SK-N-SH (cell line): ENCODE measurements around the gene COLQ. TPM values are rescaled to one million over a fixed set of nuclear protein-coding genes. Genes with fewer than 3 reads are reported as not detected.

Source experiments
- CTCF ChIA-PET: fragments of 300-600, 350-600 bp; formaldehyde crosslinking; extraction: SDS; loops from one replicate; lab custom pipeline; 2021; lab: Yijun Ruan, JAX
- POLR2A ChIA-PET: fragments of 350-600 bp; sonication (Branson Sonifier 250); formaldehyde crosslinking; extraction: SDS; loops from one replicate; lab custom pipeline; 2020; ENCODE audit warnings: antibody characterized with exemption, inconsistent platforms; lab: Yijun Ruan, JAX
- DNase-seq: peaks from one replicate; pipeline ENCODE4 v3.0.0; 2012
- H2AFZ ChIP-seq: fragments of 200-600 bp; sonication (generic); 2 replicates; pipeline ENCODE4 v1.8.1; 2016; ENCODE audit warnings: antibody characterized with exemption, mild to moderate bottlenecking, low read depth
- H3F3A ChIP-seq: fragments of 200-600 bp; sonication (generic); replicated peaks from 2 replicates; pipeline ENCODE3; 2016; ENCODE audit warnings: antibody characterized with exemption, mild to moderate bottlenecking; ENCODE audit not compliant: insufficient read depth
- H3K27ac ChIP-seq, 2 experiments: fragments of 200-500 bp in 1 of 2; fragments of 200-600 bp in 1 of 2; sonication (Bioruptor generic) in 1 of 2; sonication (generic), shearing (Covaris generic) in 1 of 2; 2 replicates each; pipeline versions ENCODE4 v1.5.1 to v1.6.1; 2014 to 2016; ENCODE audit warnings: low read depth in 2 of 2, inconsistent platforms in 1 of 2, low read length in 1 of 2, mild to moderate bottlenecking in 1 of 2, mixed read lengths in 1 of 2
- H3K27me3 ChIP-seq: fragments of 200-600 bp; sonication (generic), shearing (Covaris generic); 2 replicates; pipeline ENCODE4 v1.6.1; 2016; ENCODE audit warnings: mixed run types; ENCODE audit not compliant: insufficient read depth
- H3K36me3 ChIP-seq, 2 experiments: fragments of 200-500 bp in 1 of 2; fragments of 200-600 bp in 1 of 2; sonication (Bioruptor generic) in 1 of 2; sonication (generic) in 1 of 2; replicated peaks in 1 of 2; 2 replicates each; pipeline versions ENCODE3 to v1.5.1; 2014 to 2016; ENCODE audit warnings: low read length in 1 of 2, mild to moderate bottlenecking in 1 of 2; ENCODE audit not compliant: insufficient read depth in 2 of 2, control insufficient read depth in 1 of 2
- H3K4me1 ChIP-seq, 2 experiments: fragments of 200-500 bp in 1 of 2; fragments of 200-600 bp in 1 of 2; sonication (Bioruptor generic) in 1 of 2; sonication (generic), shearing (Covaris generic) in 1 of 2; 2 replicates each; pipeline versions ENCODE4 v1.5.1 to v1.6.1; 2014 to 2016; ENCODE audit warnings: low read depth in 1 of 2, low read length in 1 of 2, mixed run types in 1 of 2; ENCODE audit not compliant: insufficient read depth in 2 of 2, control insufficient read depth in 1 of 2
- H3K4me2 ChIP-seq: fragments of 200-600 bp; sonication (generic), shearing (Covaris generic); 2 replicates; pipeline ENCODE4 v1.6.1; 2017; ENCODE audit warnings: mixed run types
- H3K4me3 ChIP-seq, 2 experiments: fragments of 200-500 bp in 1 of 2; fragments of 200-600 bp in 1 of 2; sonication (Bioruptor generic) in 1 of 2; sonication (generic), shearing (Covaris generic) in 1 of 2; 2 replicates each; pipeline versions ENCODE4 v1.5.1 to v1.8.1; 2014 to 2016; ENCODE audit warnings: low read depth in 2 of 2, inconsistent platforms in 1 of 2, low read length in 1 of 2, mild to moderate bottlenecking in 1 of 2, mixed read lengths in 1 of 2, moderate library complexity in 1 of 2
- H3K79me2 ChIP-seq: fragments of 200-600 bp; sonication (generic); 2 replicates; pipeline ENCODE4 v1.8.1; 2017; ENCODE audit warnings: mild to moderate bottlenecking; ENCODE audit not compliant: insufficient read depth
- H3K9ac ChIP-seq: fragments of 200-600 bp; sonication (generic); 2 replicates; pipeline ENCODE4 v1.6.1; 2017; ENCODE audit warnings: mixed run types
- H3K9me2 ChIP-seq: fragments of 200-600 bp; sonication (generic); 2 replicates; pipeline ENCODE4 v1.6.1; 2017; ENCODE audit warnings: mixed run types
- H3K9me3 ChIP-seq: fragments of 200-600 bp; sonication (generic); 2 replicates; pipeline ENCODE4 v1.6.1; 2017; ENCODE audit warnings: mixed run types, mild to moderate bottlenecking, moderate library complexity
- H4K20me1 ChIP-seq: fragments of 200-600 bp; sonication (generic); 2 replicates; pipeline ENCODE4 v1.6.1; 2017; ENCODE audit warnings: mild to moderate bottlenecking, mixed run types; ENCODE audit not compliant: insufficient read depth
- CHD2 ChIP-seq: fragments of 150-350 bp; IDR thresholded peaks from 2 replicates; pipeline ENCODE4 v1.6.1; 2018; ENCODE audit warnings: low read length; ENCODE audit not compliant: partially characterized antibody
- EP300 ChIP-seq, 2 experiments: IDR thresholded peaks; 2 replicates each; pipeline versions ENCODE4 v1.4.0 to v1.6.1; 2012; ENCODE audit warnings: borderline replicate concordance in 1 of 2, low read depth in 1 of 2, low read length in 1 of 2
- EZH2phosphoT487 ChIP-seq: fragments of 200-600 bp; sonication (generic); IDR thresholded peaks from 2 replicates; pipeline ENCODE4 v1.6.1; 2017; ENCODE audit warnings: low read depth, mixed run types, mild to moderate bottlenecking, antibody characterized with exemption, moderate library complexity, borderline replicate concordance
- FOSL2 ChIP-seq: IDR thresholded peaks from 2 replicates; pipeline ENCODE4 v1.4.0; 2012; ENCODE audit warnings: low read depth, mild to moderate bottlenecking, moderate library complexity, borderline replicate concordance
- FOXJ3 ChIP-seq: sonication (generic); formaldehyde crosslinking; IDR thresholded peaks from 2 replicates; pipeline ENCODE4 v1.5.1; 2020; ENCODE audit warnings: mild to moderate bottlenecking, missing genetic modification reagents
- JUND ChIP-seq: IDR thresholded peaks from 2 replicates; pipeline ENCODE4 v1.4.0; 2012
- NRF1 ChIP-seq: IDR thresholded peaks from 2 replicates; pipeline ENCODE4 v1.6.1; 2012; ENCODE audit warnings: low read depth, mild to moderate bottlenecking, low read length
- RAD21 ChIP-seq: IDR thresholded peaks from 2 replicates; pipeline ENCODE4 v1.6.1; 2012; ENCODE audit warnings: mild to moderate bottlenecking, low read length
- RCOR1 ChIP-seq: fragments of 150-350 bp; IDR thresholded peaks from 2 replicates; pipeline ENCODE4 v1.6.1; 2017; ENCODE audit warnings: antibody characterized with exemption, low read length
- RFX5 ChIP-seq: IDR thresholded peaks from 2 replicates; pipeline ENCODE4 v1.6.1; 2012; ENCODE audit warnings: mild to moderate bottlenecking, improper control_type of control experiment, low read length
- RXRA ChIP-seq: IDR thresholded peaks from 2 replicates; pipeline ENCODE4 v1.4.0; 2012; ENCODE audit warnings: low read depth, mild to moderate bottlenecking, borderline replicate concordance
- SIN3A ChIP-seq: IDR thresholded peaks from 2 replicates; pipeline ENCODE4 v1.6.1; 2012; ENCODE audit warnings: low read depth, mild to moderate bottlenecking, low read length, moderate library complexity, borderline replicate concordance
- SMC3 ChIP-seq: IDR thresholded peaks from 2 replicates; pipeline ENCODE4 v1.6.1; 2012; ENCODE audit warnings: low read depth, low read length, improper control_type of control experiment
- YY1 ChIP-seq: IDR thresholded peaks from 2 replicates; pipeline ENCODE4 v1.4.0; 2012; ENCODE audit warnings: low read depth, mild to moderate bottlenecking
- WGBS: methylation state at CpG from one replicate; pipeline ENCODE4 v1.1.6; 2017; ENCODE audit warnings: low lambda C conversion rate; 5-methylcytosine and 5-hydroxymethylcytosine counted together
- polyA plus RNA-seq, 3 experiments: library from polyadenylated mRNA; depleted of rRNA; stranded (reverse); fragments of >200 nt; gene quantifications; 2 replicates each; pipeline ENCODE4 v1.2.3, GENCODE V29; 2012
- TF ChIP-seq, protein P1 (sequence below): fragments of 200-600 bp; sonication (generic); IDR thresholded peaks from 2 replicates; pipeline ENCODE4 v1.6.1; 2017; ENCODE audit warnings: antibody characterized with exemption, mild to moderate bottlenecking, moderate library complexity
- TF ChIP-seq, protein P2 (sequence below): IDR thresholded peaks from 2 replicates; pipeline ENCODE4 v1.4.0; 2012; ENCODE audit warnings: low read depth, borderline replicate concordance
- TF ChIP-seq, protein P3 (sequence below): IDR thresholded peaks from 2 replicates; pipeline ENCODE4 v1.4.0; 2012; ENCODE audit warnings: low read depth
- TF ChIP-seq, protein P4 (sequence below): IDR thresholded peaks from 2 replicates; pipeline ENCODE4 v1.6.1; 2012; ENCODE audit warnings: mild to moderate bottlenecking, low read depth, low read length, moderate library complexity

The COLQ gene
- polyA plus RNA-seq (2012; rRNA removed): 1.5 and 1.9 TPM in 2 replicates
- polyA plus RNA-seq (2012; cell fraction: cytosol; rRNA removed): 0.37 and 0.87 TPM in 2 replicates
- 10.7 and 12.8 TPM in 2 replicates for polyA plus RNA-seq (2012; cell fraction: nucleus; rRNA removed)

DNA sequence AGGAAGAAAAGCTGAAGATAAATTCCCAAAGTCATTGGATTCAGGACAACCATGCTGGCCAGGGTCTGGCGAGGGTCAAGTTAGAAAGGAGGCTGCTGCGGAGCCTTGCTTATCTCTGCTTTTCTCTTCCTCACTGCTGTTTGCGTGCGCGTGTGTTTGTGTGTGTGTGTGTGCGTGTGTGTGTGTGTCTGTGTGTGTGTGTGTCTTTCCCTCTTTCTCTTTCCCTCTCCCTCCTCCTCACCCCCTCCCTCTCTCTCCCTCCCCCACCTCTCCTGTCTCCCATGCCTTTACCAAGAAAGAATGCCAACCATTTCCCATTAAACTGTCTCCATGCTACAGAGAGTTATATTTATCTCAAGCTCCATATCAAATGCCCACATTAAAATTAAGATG lies at the start of gene COLQ:
Gene COLQ (minus strand): TSS at position 134 of the 393 bp plus-strand sequence. CDS start 81 bp downstream, at position 53.
- no peaks in the 10 kb centered on the region for H3F3A ChIP-seq
- no peaks in the 10 kb centered on the region for H3K9me2 ChIP-seq
- peaks cover 8 to 15% of the 10 kb centered on the region in 2 experiments; a peak in 3 of 4 replicates for H3K4me1 ChIP-seq
- no peaks in the 10 kb centered on the region for H3K79me2 ChIP-seq
- no peak within 1 kb of the TSS; a peak in 1 of 4 replicates for H3K27ac ChIP-seq
- CTCF ChIA-PET: interaction anchor here (1.7 to 4.8 kb wide), 2 partner anchors 35 to 413 kb away, joined by 5 to 28 read pairs; no protein-coding TSS in a partner anchor
- H4K20me1 ChIP-seq: no peaks in the 10 kb centered on the region
- H2AFZ ChIP-seq: 0 out of 2 replicates have a peak within 1 kb of the TSS, but pooled peaks have one; percentile 39
- no peak within 1 kb of the TSS for H3K4me2 ChIP-seq
- TF ChIP-seq NRF1: no peak
- TF ChIP-seq RAD21: no peak
- TF ChIP-seq FOXJ3 (CRISPR knock-in tag): no peak
- TF ChIP-seq RXRA: no peak
- no peak for TF ChIP-seq SIN3A
- no peak for TF ChIP-seq SMC3
- TF ChIP-seq CHD2: no peak
- TF ChIP-seq, protein P1, sequence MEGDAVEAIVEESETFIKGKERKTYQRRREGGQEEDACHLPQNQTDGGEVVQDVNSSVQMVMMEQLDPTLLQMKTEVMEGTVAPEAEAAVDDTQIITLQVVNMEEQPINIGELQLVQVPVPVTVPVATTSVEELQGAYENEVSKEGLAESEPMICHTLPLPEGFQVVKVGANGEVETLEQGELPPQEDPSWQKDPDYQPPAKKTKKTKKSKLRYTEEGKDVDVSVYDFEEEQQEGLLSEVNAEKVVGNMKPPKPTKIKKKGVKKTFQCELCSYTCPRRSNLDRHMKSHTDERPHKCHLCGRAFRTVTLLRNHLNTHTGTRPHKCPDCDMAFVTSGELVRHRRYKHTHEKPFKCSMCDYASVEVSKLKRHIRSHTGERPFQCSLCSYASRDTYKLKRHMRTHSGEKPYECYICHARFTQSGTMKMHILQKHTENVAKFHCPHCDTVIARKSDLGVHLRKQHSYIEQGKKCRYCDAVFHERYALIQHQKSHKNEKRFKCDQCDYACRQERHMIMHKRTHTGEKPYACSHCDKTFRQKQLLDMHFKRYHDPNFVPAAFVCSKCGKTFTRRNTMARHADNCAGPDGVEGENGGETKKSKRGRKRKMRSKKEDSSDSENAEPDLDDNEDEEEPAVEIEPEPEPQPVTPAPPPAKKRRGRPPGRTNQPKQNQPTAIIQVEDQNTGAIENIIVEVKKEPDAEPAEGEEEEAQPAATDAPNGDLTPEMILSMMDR: no peak
- TF ChIP-seq EP300 (IDR thresholded peaks at IDR 0.05; ENCODE audit: borderline replicate concordance in 1 of 2, low read depth in 1 of 2, low read length in 1 of 2): no peak
- no peak for TF ChIP-seq EZH2phosphoT487
- TF ChIP-seq RCOR1: no peak
- TF ChIP-seq, protein P2, sequence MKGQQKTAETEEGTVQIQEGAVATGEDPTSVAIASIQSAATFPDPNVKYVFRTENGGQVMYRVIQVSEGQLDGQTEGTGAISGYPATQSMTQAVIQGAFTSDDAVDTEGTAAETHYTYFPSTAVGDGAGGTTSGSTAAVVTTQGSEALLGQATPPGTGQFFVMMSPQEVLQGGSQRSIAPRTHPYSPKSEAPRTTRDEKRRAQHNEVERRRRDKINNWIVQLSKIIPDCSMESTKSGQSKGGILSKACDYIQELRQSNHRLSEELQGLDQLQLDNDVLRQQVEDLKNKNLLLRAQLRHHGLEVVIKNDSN: no peak
- TF ChIP-seq, protein P3, sequence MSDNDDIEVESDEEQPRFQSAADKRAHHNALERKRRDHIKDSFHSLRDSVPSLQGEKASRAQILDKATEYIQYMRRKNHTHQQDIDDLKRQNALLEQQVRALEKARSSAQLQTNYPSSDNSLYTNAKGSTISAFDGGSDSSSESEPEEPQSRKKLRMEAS: no peak
- TF ChIP-seq, protein P4, sequence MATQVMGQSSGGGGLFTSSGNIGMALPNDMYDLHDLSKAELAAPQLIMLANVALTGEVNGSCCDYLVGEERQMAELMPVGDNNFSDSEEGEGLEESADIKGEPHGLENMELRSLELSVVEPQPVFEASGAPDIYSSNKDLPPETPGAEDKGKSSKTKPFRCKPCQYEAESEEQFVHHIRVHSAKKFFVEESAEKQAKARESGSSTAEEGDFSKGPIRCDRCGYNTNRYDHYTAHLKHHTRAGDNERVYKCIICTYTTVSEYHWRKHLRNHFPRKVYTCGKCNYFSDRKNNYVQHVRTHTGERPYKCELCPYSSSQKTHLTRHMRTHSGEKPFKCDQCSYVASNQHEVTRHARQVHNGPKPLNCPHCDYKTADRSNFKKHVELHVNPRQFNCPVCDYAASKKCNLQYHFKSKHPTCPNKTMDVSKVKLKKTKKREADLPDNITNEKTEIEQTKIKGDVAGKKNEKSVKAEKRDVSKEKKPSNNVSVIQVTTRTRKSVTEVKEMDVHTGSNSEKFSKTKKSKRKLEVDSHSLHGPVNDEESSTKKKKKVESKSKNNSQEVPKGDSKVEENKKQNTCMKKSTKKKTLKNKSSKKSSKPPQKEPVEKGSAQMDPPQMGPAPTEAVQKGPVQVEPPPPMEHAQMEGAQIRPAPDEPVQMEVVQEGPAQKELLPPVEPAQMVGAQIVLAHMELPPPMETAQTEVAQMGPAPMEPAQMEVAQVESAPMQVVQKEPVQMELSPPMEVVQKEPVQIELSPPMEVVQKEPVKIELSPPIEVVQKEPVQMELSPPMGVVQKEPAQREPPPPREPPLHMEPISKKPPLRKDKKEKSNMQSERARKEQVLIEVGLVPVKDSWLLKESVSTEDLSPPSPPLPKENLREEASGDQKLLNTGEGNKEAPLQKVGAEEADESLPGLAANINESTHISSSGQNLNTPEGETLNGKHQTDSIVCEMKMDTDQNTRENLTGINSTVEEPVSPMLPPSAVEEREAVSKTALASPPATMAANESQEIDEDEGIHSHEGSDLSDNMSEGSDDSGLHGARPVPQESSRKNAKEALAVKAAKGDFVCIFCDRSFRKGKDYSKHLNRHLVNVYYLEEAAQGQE: no peak
- TF ChIP-seq RFX5: no peak
- TF ChIP-seq FOSL2: no peak
- no peak for TF ChIP-seq YY1
- no peak for TF ChIP-seq JUND
- TF ChIP-seq, all 33 proteins: peak for 0
- no peak within 1 kb of the TSS for H3K9ac ChIP-seq
- H3K36me3 ChIP-seq: no peaks in the 10 kb centered on the region
- H3K27me3 ChIP-seq: no peaks in the 10 kb centered on the region
- H3K9me3 ChIP-seq: no peaks in the 10 kb centered on the region
- H3K4me3 ChIP-seq: no peak within 1 kb of the TSS
- POLR2A ChIA-PET: no interaction called here
- DNase-seq: no peak
- WGBS: 93% methylated on average over 6 of the region's 6 CpGs
